Measurements from ENCODE around the gene MMEL1. TPM values are rescaled to one million over a fixed set of nuclear protein-coding genes. Genes with fewer than 3 reads are reported as not detected.

MMEL1 gene
- total RNA-seq, 6 experiments from 2014 or later, result not detected

- H3K4me3 Mint-ChIP-seq, result no peak overlapping the region
- peaks cover 9% of the 10 kb centered on the region for H3K27me3 Mint-ChIP-seq (ENCODE audit: insufficient read depth)
- no peaks in the 10 kb centered on the region for H3K4me1 Mint-ChIP-seq (ENCODE audit: low read depth)
- peaks cover 4% of the 10 kb centered on the region; the same call in 1 of the 2 replicates for H3K9me3 Mint-ChIP-seq
- H3K36me3 Mint-ChIP-seq (ENCODE audit: low read depth), result no peaks in the 10 kb centered on the region; the same call in 1 of the 2 replicates
- no peak for TF ChIP-seq CTCF (IDR thresholded peaks at IDR 0.05)
- no peak for DNase-seq
- no peak overlapping the region for H3K27ac Mint-ChIP-seq
Observed at GRCh38 chr1:2595812-2596529, 36.8 kb downstream of the MMEL1 start.

- no peaks in the 10 kb centered on the region; the same call in 1 of the 2 replicates for H3K36me3 Mint-ChIP-seq (ENCODE audit: low read depth)
- TF ChIP-seq CTCF (IDR thresholded peaks at IDR 0.05), result no peak
- H3K4me3 Mint-ChIP-seq, result no peak overlapping the region
- peaks cover 4% of the 10 kb centered on the region; the same call in 1 of the 2 replicates for H3K9me3 Mint-ChIP-seq
- H3K4me1 Mint-ChIP-seq (ENCODE audit: low read depth), result no peaks in the 10 kb centered on the region
- H3K27ac Mint-ChIP-seq, result no peak overlapping the region
- no peak for DNase-seq
- peaks cover 9% of the 10 kb centered on the region for H3K27me3 Mint-ChIP-seq (ENCODE audit: insufficient read depth)
Observed at GRCh38 chr1:2595261-2595811, 37.5 kb downstream of the MMEL1 start.

- H3K4me3 Mint-ChIP-seq, result no peak overlapping the region
- DNase-seq, result no peak
- peaks cover 9% of the 10 kb centered on the region for H3K27me3 Mint-ChIP-seq (ENCODE audit: insufficient read depth)
- H3K4me1 Mint-ChIP-seq (ENCODE audit: low read depth), result no peaks in the 10 kb centered on the region
- no peak for TF ChIP-seq CTCF (IDR thresholded peaks at IDR 0.05)
- H3K27ac Mint-ChIP-seq, result no peak overlapping the region
- H3K36me3 Mint-ChIP-seq (ENCODE audit: low read depth), result no peaks in the 10 kb centered on the region; the same call in 1 of the 2 replicates
- H3K9me3 Mint-ChIP-seq, result peaks cover 4% of the 10 kb centered on the region; the same call in 1 of the 2 replicates
Observed at GRCh38 chr1:2594641-2595131, 38.1 kb downstream of the MMEL1 start.

GRCh38 chr1:2594001-2594640, 38.7 kb downstream of the MMEL1 start:
- Mint-ChIP-seq H3K9me3 (peaks cover 4% of the 10 kb centered on the region; the same call in 1 of the 2 replicates), H3K27me3 (ENCODE audit: insufficient read depth) (peaks cover 9% of the 10 kb centered on the region), H3K4me1 (ENCODE audit: low read depth) (no peaks in the 10 kb centered on the region), H3K36me3 (ENCODE audit: low read depth) (no peaks in the 10 kb centered on the region; the same call in 1 of the 2 replicates), H3K4me3 (peak overlapping the region; percentile 72; the same call in 1 of the 2 replicates), H3K27ac (no peak overlapping the region)
- DNase-seq, result no peak
- no peak for TF ChIP-seq CTCF (IDR thresholded peaks at IDR 0.05)

GRCh38 chr1:2593251-2593878, 39.5 kb downstream of the MMEL1 start:
- H3K27ac Mint-ChIP-seq, result no peak overlapping the region
- peaks cover 5% of the 10 kb centered on the region; the same call in 1 of the 2 replicates for H3K27me3 Mint-ChIP-seq (ENCODE audit: insufficient read depth)
- no peaks in the 10 kb centered on the region; the same call in 1 of the 2 replicates for H3K9me3 Mint-ChIP-seq
- H3K4me3 Mint-ChIP-seq, result no peak overlapping the region
- no peaks in the 10 kb centered on the region for H3K36me3 Mint-ChIP-seq (ENCODE audit: low read depth)
- no peaks in the 10 kb centered on the region for H3K4me1 Mint-ChIP-seq (ENCODE audit: low read depth)
- DNase-seq, result no peak
- TF ChIP-seq CTCF (IDR thresholded peaks at IDR 0.05), result no peak

Data from HFFc6 (cell line).